ENCODE data around the gene RHOBTB3. TPM values are rescaled to one million over a fixed set of nuclear protein-coding genes. Genes with fewer than 3 reads are reported as not detected.

RHOBTB3 gene
- total RNA-seq, 1 donor from 2014 or later: 93.5 TPM

- H3K4me3 ChIP-seq (ENCODE audit: low read depth, low read length): no peak overlapping the region
- TF ChIP-seq CTCF (IDR thresholded peaks at IDR 0.05; ENCODE audit: insufficient read depth, low read length, poor library complexity, severe bottlenecking): no peak
- no peak for DNase-seq (ENCODE audit: low read depth)
- H3K36me3 ChIP-seq (ENCODE audit: control insufficient read depth, insufficient read depth, low read length): no peaks in the 10 kb centered on the region
- no peaks in the 10 kb centered on the region for H3K27me3 ChIP-seq (ENCODE audit: control insufficient read depth, insufficient read depth, low read length)
Observed at GRCh38 chr5:95794070-95794516, 63.0 kb downstream of the RHOBTB3 start.

- no peak for TF ChIP-seq CTCF (IDR thresholded peaks at IDR 0.05; ENCODE audit: insufficient read depth, low read length, poor library complexity, severe bottlenecking)
- Histone ChIP-seq H3K27me3 (ENCODE audit: control insufficient read depth, insufficient read depth, low read length) (no peaks in the 10 kb centered on the region), H3K36me3 (ENCODE audit: control insufficient read depth, insufficient read depth, low read length) (no peaks in the 10 kb centered on the region), H3K4me3 (ENCODE audit: low read depth, low read length) (no peak overlapping the region)
- DNase-seq (ENCODE audit: low read depth): no peak
Observed at GRCh38 chr5:95797301-95797700, 66.2 kb downstream of the RHOBTB3 start.

- H3K36me3 ChIP-seq (ENCODE audit: control insufficient read depth, insufficient read depth, low read length): no peaks in the 10 kb centered on the region
- no peaks in the 10 kb centered on the region for H3K27me3 ChIP-seq (ENCODE audit: control insufficient read depth, insufficient read depth, low read length)
- no peak for TF ChIP-seq CTCF (IDR thresholded peaks at IDR 0.05; ENCODE audit: insufficient read depth, low read length, poor library complexity, severe bottlenecking)
- DNase-seq (ENCODE audit: low read depth): no peak
- H3K4me3 ChIP-seq (ENCODE audit: low read depth, low read length): no peak overlapping the region
Observed at GRCh38 chr5:95798048-95798447, 66.9 kb downstream of the RHOBTB3 start.

GRCh38 chr5:95798545-95798944 is 67.4 kb downstream of the RHOBTB3 start:
- no peak for DNase-seq (ENCODE audit: low read depth)
- H3K36me3 ChIP-seq (ENCODE audit: control insufficient read depth, insufficient read depth, low read length): no peaks in the 10 kb centered on the region
- no peak overlapping the region for H3K4me3 ChIP-seq (ENCODE audit: low read depth, low read length)
- TF ChIP-seq CTCF (IDR thresholded peaks at IDR 0.05; ENCODE audit: insufficient read depth, low read length, poor library complexity, severe bottlenecking): no peak
- no peaks in the 10 kb centered on the region for H3K27me3 ChIP-seq (ENCODE audit: control insufficient read depth, insufficient read depth, low read length)

GRCh38 chr5:95799191-95799835 is 68.2 kb downstream of the RHOBTB3 start:
- Histone ChIP-seq H3K27me3 (ENCODE audit: control insufficient read depth, insufficient read depth, low read length) (no peaks in the 10 kb centered on the region), H3K4me3 (ENCODE audit: low read depth, low read length) (no peak overlapping the region)
- TF ChIP-seq CTCF (IDR thresholded peaks at IDR 0.05; ENCODE audit: insufficient read depth, low read length, poor library complexity, severe bottlenecking): no peak

GRCh38 chr5:95800553-95800952 is 69.4 kb downstream of the RHOBTB3 start:
- Histone ChIP-seq H3K4me3 (ENCODE audit: low read depth, low read length) (no peak overlapping the region), H3K27me3 (ENCODE audit: control insufficient read depth, insufficient read depth, low read length) (no peaks in the 10 kb centered on the region), H3K36me3 (ENCODE audit: control insufficient read depth, insufficient read depth, low read length) (no peaks in the 10 kb centered on the region)
- no peak for TF ChIP-seq CTCF (IDR thresholded peaks at IDR 0.05; ENCODE audit: insufficient read depth, low read length, poor library complexity, severe bottlenecking)
- DNase-seq (ENCODE audit: low read depth): no peak

More at GRCh38 chr5:95799191-95799835, 68.2 kb downstream of the RHOBTB3 start:
- no peak for DNase-seq (ENCODE audit: low read depth)
- H3K36me3 ChIP-seq (ENCODE audit: control insufficient read depth, insufficient read depth, low read length): no peaks in the 10 kb centered on the region

Data from kidney epithelial cell (primary cell).